ENCODE data around the gene CDH4. TPM values are rescaled to one million over a fixed set of nuclear protein-coding genes. Genes with fewer than 3 reads are reported as not detected.

Gene CDH4
- total and polyA plus RNA-seq, 2 of the 4 experiments (the other 2 are of a cell fraction), result 1.6 to 3.5 TPM

GRCh38 chr20:61628901-61629601 is 377.0 kb downstream of the CDH4 start:
- H2BK20ac ChIP-seq (ENCODE audit: low read depth, low read length), result no peak overlapping the region
- POLR2A ChIA-PET (ENCODE audit: unreplicated experiment), result no interaction called here
- DNase-seq (no peak), ATAC-seq (ENCODE audit: low read depth) (peak; percentile 44)
- no peak overlapping the region for H3K9ac ChIP-seq (ENCODE audit: low read depth, low read length)
- no peak overlapping the region for H3K56ac ChIP-seq (ENCODE audit: extremely low read depth, insufficient read depth, low read length)
- H2BK15ac ChIP-seq (ENCODE audit: low read depth, low read length), result no peak overlapping the region
- H4K5ac ChIP-seq (ENCODE audit: low read depth, low read length), result no peak overlapping the region
- H3K9me3 ChIP-seq (ENCODE audit: control insufficient read depth, insufficient read depth, low read length), result no peaks in the 10 kb centered on the region
- H4K91ac ChIP-seq (ENCODE audit: insufficient read depth, low read depth, low read length), result no peak overlapping the region
- no peak overlapping the region for H3K4me3 ChIP-seq (ENCODE audit: insufficient read depth, low read depth, low read length)
- dilution Hi-C loops (cut with HindIII; ENCODE audit: low sequenced_read_pairs, unreplicated experiment), result no loop called here
- H3K14ac ChIP-seq (replicated peaks; ENCODE audit: low read depth, low read length), result no peak overlapping the region
- no peak overlapping the region for H3K23ac ChIP-seq (ENCODE audit: low read depth, low read length)
- no peak overlapping the region for H2AK9ac ChIP-seq (replicated peaks; ENCODE audit: low read depth, low read length, poor library complexity)
- intact Hi-C loops (cut with micrococcal nuclease), result no loop called here
- in situ Hi-C loops (cut with MboI; ENCODE audit: low sequenced_read_pairs), result no loop called here
- 11% methylated on average over 3 of the region's 17 CpGs; no CpG with 5 or more reads in 1 of the 2 experiments for WGBS, 2 experiments (ENCODE audit: extremely low coverage in 2 of 2, insufficient read length in 1 of 2)
- H3K4me2 ChIP-seq (ENCODE audit: low read depth, low read length), result no peak overlapping the region; the same call in 1 of the 2 replicates
- no peaks in the 10 kb centered on the region for H3K79me1 ChIP-seq (ENCODE audit: low read depth in 1 of 2, low read length in 2 of 2)
- H3K4me1 ChIP-seq (ENCODE audit: control insufficient read depth, insufficient read depth, low read length), result no peaks in the 10 kb centered on the region
- no peaks in the 10 kb centered on the region; the same call in 1 of the 2 replicates for H3K27me3 ChIP-seq (ENCODE audit: control insufficient read depth, insufficient read depth, low read length)
- H3K18ac ChIP-seq (ENCODE audit: low read depth, low read length), result no peak overlapping the region
- H3K36me3 ChIP-seq (ENCODE audit: control insufficient read depth, insufficient read depth, low read length), result no peaks in the 10 kb centered on the region
- H4K20me1 ChIP-seq (ENCODE audit: insufficient read depth, low read length), result no peaks in the 10 kb centered on the region
- no peak overlapping the region for H2BK5ac ChIP-seq (ENCODE audit: low read depth, low read length, poor library complexity, severe bottlenecking)
- peak overlapping the region; percentile 21 for H2AFZ ChIP-seq (replicated peaks; ENCODE audit: low read length, poor library complexity)
- H2AK5ac ChIP-seq (ENCODE audit: low read depth, low read length), result no peak overlapping the region
- CTCF ChIA-PET, result no interaction called here
- H4K8ac ChIP-seq (ENCODE audit: low read depth in 2 of 2, low read length in 2 of 2), result no peak overlapping the region
- BruUV-seq (replicated peaks), result no TSS peak
- no peak overlapping the region for H3K27ac ChIP-seq (ENCODE audit: insufficient read depth, low read length)
- no peak overlapping the region for H2BK120ac ChIP-seq (ENCODE audit: low read depth, low read length)
- no peak overlapping the region for H3K4ac ChIP-seq (ENCODE audit: low read depth, low read length)
- no peaks in the 10 kb centered on the region for H3K9me1 ChIP-seq (ENCODE audit: insufficient read depth, low read length)
- no peak for TF ChIP-seq CTCF (conservative IDR thresholded peaks at IDR 0.05; ENCODE audit: low read depth, low read length)
- TF ChIP-seq CHD1 (IDR thresholded peaks at IDR 0.05; ENCODE audit: low read depth, low read length), result no peak

Measured in IMR-90 (cell line).